GDM1 (cell line): Measurements from ENCODE around the gene PYGO2.
A peak's percentile ranks its signal among the peaks of the same experiment; 100 is the strongest.

Source experiments
- DNase-seq: peaks from one replicate; lab custom pipeline; 2025; lab: John Stamatoyannopoulos, UW

The PYGO2 gene

GRCh38 chr1:154960446-154961136 is 991 bp downstream of the PYGO2 start:
- no peak for DNase-seq

DNA sequence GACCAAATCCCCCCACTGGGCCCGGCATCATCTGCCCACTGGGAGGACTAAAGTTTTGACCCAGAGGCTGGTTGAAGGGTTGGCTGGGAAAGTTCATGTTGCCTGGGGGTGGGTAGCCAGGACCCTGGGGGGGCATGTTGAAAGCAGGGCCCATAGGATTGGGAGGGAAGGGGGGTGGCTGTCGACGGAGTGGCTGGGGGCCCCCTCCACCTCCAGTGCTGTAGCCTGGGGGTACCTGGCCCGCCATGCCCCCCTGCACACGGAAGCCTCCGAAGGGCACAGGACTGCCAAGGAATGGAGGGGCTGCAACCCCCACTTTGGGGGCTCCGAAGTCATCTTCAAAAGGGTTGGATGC is 2.2 kb downstream of the PYGO2 start:
- no peak for DNase-seq

- no peak for DNase-seq
Observed at GRCh38 chr1:154958681-154959425, 2.7 kb downstream of the PYGO2 start.

DNA sequence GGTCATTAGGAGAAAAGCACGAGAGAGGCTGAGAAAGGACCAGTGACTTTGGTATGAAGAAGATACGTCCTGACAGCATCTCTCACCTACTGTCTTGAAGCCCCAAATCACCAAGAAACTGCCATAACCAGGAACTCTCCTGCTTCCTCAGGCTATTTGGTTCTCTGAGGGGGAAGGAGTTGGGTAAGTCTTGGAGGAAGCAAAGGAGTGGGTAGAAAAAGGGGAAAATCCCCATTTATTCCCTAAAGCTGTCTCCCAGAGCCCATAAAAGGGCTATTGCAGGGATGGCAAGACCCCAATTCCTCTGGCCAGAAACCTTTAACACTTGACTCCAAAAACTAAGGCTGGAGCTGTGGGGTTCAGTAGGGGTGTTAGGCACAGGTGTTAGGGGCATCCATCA is 3.5 kb downstream of the PYGO2 start:
- DNase-seq: no peak

DNA sequence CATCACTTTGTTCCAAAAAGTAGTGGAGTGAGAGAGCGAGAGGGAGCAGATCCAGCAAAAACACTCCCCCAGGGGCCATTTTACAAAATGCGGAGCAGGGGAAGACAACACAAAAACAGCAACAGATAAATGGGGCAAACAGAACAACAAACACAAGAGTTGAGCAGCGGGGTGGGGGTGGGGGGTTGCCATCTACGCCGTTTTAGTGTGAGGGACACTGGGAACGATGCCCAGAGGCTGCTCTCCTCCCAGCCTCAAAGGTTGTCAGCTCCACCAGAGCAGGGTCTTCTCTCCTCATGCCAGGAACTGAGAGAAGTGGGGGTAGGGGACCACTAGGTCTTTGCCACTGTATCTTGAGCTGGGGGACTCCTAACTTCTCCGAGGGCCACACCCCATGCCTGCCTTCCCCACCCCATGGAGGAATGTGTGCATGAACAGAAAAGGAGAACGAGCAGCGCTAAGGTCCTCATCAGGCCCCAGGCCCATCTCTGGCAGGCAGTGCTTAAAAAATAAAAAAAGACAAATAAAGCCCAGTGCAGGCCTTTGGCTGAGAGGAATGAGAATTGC is 4.4 kb downstream of the PYGO2 start:
- no peak for DNase-seq

DNA sequence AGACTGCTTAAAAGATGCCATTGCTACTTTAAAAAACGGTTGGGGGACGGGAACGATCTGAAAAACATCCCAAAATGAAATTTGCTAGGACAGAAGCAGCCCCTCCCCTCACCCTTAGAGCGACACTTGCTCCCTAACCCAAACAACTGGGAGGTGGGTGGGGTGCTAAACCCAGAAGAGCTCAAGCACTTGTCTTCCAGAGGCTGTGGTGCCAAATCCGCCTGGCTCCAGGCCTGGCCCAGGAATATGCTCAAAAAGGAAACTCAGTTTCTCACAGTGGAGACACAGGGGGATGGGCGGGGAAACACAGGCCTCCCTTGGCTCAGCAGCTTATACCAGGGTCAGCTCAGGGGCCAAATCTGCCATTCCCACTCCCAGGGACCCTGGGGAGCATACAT is 5.0 kb downstream of the PYGO2 start:
- no peak for DNase-seq

GRCh38 chr1:154955718-154956543 is 5.7 kb downstream of the PYGO2 start, which contains the start of gene PBXIP1:
PBXIP1 (minus strand) TSS chr1:154956099; CDS start chr1:154953721, 2,378 bp downstream.
- peak; percentile 73 for DNase-seq

GRCh38 chr1:154955039-154955717 is 6.4 kb downstream of the PYGO2 start:
- DNase-seq: peak; percentile 24

- DNase-seq: no peak
Observed at GRCh38 chr1:154954541-154954940, 7.0 kb downstream of the PYGO2 start.

GRCh38 chr1:154953611-154954038 is 8.0 kb downstream of the PYGO2 start:
- DNase-seq: no peak

DNA sequence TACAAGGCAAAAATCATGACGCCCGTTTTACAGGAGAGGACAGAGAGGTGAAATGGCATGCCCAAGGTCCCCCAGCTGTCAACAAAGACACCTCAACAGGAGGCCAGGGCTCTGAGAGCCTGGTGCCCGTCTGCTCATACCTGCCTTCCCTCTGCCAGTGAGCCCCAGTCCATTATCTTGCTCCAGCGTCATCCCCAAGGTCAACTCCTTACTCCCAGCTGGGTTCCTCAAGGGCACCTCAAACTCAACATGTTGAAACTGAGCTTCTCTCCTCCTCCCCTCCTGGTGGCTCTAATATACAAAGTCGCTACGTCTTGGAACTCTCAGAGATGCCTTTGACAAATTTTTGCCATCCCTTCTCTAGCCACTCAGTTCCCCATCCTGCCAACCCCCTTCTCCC is 8.9 kb downstream of the PYGO2 start:
- DNase-seq: no peak

DNA sequence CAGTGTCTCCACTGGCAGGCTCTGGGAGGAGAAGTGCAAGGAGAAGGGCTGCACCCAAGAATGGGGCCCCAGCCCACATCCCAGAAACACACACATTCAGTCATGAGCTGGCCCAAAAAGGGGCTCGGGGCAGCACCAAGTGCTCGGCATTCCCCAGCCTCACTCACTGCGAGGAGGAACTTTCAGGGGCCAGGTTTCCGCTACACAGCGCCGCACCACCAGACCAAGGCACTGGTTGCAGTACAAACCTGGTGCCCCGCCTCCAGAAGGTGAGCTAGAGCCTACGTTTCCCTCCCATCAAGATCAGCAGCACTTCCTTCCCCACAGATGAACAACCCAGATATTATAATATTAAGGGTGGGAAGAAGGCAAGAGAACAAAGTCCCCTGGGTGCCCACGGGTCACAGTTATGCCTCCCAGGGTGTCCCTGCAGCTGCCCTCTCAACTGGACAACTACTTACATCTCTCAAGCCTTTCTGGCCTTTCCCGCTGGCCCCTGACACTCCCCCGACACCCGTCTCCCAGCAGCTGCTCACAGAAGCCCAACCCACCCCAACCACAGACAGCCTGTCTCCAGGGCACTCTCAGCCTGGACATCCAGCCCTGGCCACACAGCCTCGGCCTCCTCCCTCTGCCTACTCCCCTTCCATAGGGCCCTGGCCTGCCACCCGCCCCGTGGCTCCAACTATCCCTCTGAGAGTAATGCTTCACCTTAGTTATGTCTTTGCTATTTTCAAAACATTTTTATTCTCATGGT is 9.5 kb downstream of the PYGO2 start:
- DNase-seq: no peak

DNA sequence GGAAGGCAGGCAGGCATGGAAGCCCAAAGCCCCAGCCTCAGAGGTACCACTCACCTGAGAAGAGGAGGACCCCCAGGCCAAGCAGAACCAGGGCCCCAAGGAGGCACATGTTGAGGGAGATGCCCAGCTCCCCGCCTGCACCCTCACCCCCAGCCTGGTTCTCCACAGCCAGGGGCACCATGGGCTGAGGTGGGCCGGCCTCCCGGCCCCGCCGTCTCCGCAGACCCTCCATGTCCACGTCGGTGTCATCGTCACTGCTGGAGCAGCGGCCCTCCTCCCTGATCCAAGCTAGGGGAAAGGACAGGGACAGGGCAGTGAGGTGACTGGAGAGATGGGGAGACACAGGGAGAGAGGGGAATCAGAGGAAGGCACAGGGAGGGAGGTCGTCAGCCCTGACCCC is 13.5 kb downstream of the PYGO2 start:
- no peak for DNase-seq

DNA sequence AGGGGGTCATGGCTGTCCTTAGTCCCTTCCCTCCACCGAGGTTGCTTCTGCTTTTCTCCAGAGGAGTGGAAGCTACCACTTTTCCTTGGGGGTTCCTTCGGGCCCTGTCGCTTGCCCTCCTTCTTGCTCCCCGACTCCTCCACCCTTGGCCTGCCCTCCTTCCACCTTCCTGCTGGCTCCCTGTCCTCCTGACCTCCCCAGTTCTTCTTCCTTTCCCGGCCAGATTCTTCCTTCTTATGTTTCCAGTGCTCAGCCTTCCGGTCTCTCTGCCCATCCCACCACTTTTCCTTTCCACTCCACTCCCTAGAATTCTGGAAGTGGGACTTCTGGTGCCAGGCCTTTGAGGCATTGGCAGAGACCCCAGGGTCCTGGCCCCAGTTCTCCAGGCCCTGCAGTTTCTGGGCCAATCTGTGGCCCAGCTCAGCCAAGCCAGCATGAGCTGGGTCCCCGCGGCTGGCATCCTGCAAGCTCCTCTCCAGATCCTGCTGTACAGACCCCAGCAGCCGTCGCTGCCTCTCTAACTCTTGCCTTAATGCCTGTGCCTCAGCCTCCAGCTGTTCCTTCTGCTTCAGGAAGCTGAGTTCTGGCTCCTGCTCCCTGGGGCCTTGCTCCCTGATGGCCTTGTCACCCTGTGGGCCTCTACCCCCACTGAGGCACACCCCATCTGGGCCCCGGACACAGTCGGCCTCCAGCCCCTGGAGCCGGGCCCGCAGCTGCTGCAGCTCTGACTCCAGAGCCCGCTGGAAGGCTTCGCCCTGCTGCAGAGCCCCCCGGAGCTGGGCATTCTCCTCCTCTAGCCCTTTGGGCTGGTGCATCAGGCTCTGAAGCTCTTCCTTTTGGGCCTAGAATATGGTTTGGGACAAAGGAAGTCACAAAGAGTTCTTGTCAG is 15.4 kb downstream of the PYGO2 start:
- DNase-seq: no peak

GRCh38 chr1:154945160-154945961 is 16.2 kb downstream of the PYGO2 start:
- DNase-seq: no peak

- DNase-seq: no peak
Observed at GRCh38 chr1:154944401-154945159, 17.0 kb downstream of the PYGO2 start.

- DNase-seq: peak; percentile 42
Observed at GRCh38 chr1:154943649-154944400, 17.8 kb downstream of the PYGO2 start.
